GM23338 (cell line): ENCODE measurements around the gene MAPK14. TPM values are rescaled to one million over a fixed set of nuclear protein-coding genes. Genes with fewer than 3 reads are reported as not detected.

Source experiments
- ATAC-seq: fragments of 200-7000 bp; cut with Tn5 transposase; 3 replicates; pipeline ENCODE4 v1.9.1; 2020
- DNase-seq: peaks from one replicate; pipeline ENCODE4 v3.0.0-alpha.2; 2015; ENCODE audit warnings: low spot score
- H2AFZ ChIP-seq: fragments of 200-600 bp; sonication (generic); 2 replicates; pipeline ENCODE4 v1.8.0; 2016; ENCODE audit warnings: antibody characterized with exemption, mild to moderate bottlenecking, moderate library complexity
- H3F3A ChIP-seq: fragments of 200-600 bp; sonication (generic); replicated peaks from 2 replicates; pipeline ENCODE4 v1.8.0; 2017; ENCODE audit warnings: antibody characterized with exemption, mixed run types, low read depth
- H3K27ac ChIP-seq: fragments of 200-600 bp; sonication (generic); 2 replicates; pipeline ENCODE4 v1.6.1; 2016; ENCODE audit warnings: low read depth
- H3K27me3 ChIP-seq: fragments of 200-600 bp; sonication (generic); 2 replicates; pipeline ENCODE4 v1.8.0; 2016; ENCODE audit warnings: mild to moderate bottlenecking, mixed run types, moderate library complexity; ENCODE audit not compliant: insufficient read depth
- H3K36me3 ChIP-seq: fragments of 200-600 bp; sonication (generic); 2 replicates; pipeline ENCODE4 v1.8.0; 2016; ENCODE audit warnings: mild to moderate bottlenecking; ENCODE audit not compliant: insufficient read depth
- H3K4me1 ChIP-seq: fragments of 200-600 bp; sonication (generic); 2 replicates; pipeline ENCODE4 v1.8.0; 2016; ENCODE audit warnings: mild to moderate bottlenecking, moderate library complexity; ENCODE audit not compliant: insufficient read depth
- H3K4me2 ChIP-seq: fragments of 200-600 bp; sonication (generic); 2 replicates; pipeline ENCODE4 v1.7.1; 2017; ENCODE audit warnings: mixed run types
- H3K4me3 ChIP-seq: fragments of 200-600 bp; sonication (generic); 2 replicates; pipeline ENCODE4 v1.6.1; 2016; ENCODE audit warnings: mixed run types
- H3K79me2 ChIP-seq: fragments of 200-600 bp; sonication (generic); replicated peaks from 2 replicates; pipeline ENCODE4 v1.8.0; 2017; ENCODE audit warnings: mild to moderate bottlenecking; ENCODE audit not compliant: insufficient read depth
- H3K9me2 ChIP-seq: fragments of 200-600 bp; sonication (generic); 2 replicates; pipeline ENCODE4 v1.8.0; 2017; ENCODE audit not compliant: insufficient read depth
- H4K20me1 ChIP-seq: fragments of 200-600 bp; sonication (generic); replicated peaks from 2 replicates; pipeline ENCODE4 v1.8.0; 2017; ENCODE audit warnings: mild to moderate bottlenecking; ENCODE audit not compliant: insufficient read depth
- H3K27ac Mint-ChIP-seq: 2 replicates; pipeline ENCODE4 v1.8.0; 2020; ENCODE audit warnings: inconsistent platforms, mild to moderate bottlenecking, moderate library complexity, mixed read lengths
- H3K27me3 Mint-ChIP-seq: 3 replicates; pipeline ENCODE4 v1.8.0; 2022; ENCODE audit warnings: low read depth, mild to moderate bottlenecking, moderate library complexity, mixed read lengths, inconsistent platforms; ENCODE audit not compliant: insufficient read depth, poor library complexity
- H3K36me3 Mint-ChIP-seq: 3 replicates; pipeline ENCODE4 v1.8.0; 2021; ENCODE audit warnings: low read depth, mild to moderate bottlenecking, inconsistent platforms, moderate library complexity, mixed read lengths
- H3K4me1 Mint-ChIP-seq: 3 replicates; pipeline ENCODE4 v1.8.0; 2020; ENCODE audit warnings: mild to moderate bottlenecking, inconsistent platforms, mixed read lengths
- H3K4me3 Mint-ChIP-seq: 3 replicates; pipeline ENCODE4 v1.8.0; 2021; ENCODE audit warnings: moderate library complexity, mild to moderate bottlenecking, inconsistent platforms, mixed read lengths
- H3K9me3 Mint-ChIP-seq: 3 replicates; pipeline ENCODE4 v1.8.0; 2020; ENCODE audit warnings: moderate library complexity, mild to moderate bottlenecking, inconsistent platforms, mixed read lengths
- ETS1 ChIP-seq: IDR thresholded peaks from 2 replicates; pipeline ENCODE4 v1.6.1; 2016; ENCODE audit warnings: antibody characterized with exemption
- EZH2 ChIP-seq: fragments of 200-600 bp; sonication (generic); IDR thresholded peaks from one replicate; pipeline ENCODE4 v1.8.0; 2017; ENCODE audit warnings: antibody characterized with exemption, mild to moderate bottlenecking, low read depth; ENCODE audit not compliant: unreplicated experiment
- EZH2phosphoT487 ChIP-seq: fragments of 200-600 bp; sonication (generic); IDR thresholded peaks from one replicate; pipeline ENCODE4 v1.8.1; 2018; ENCODE audit warnings: antibody characterized with exemption; ENCODE audit not compliant: unreplicated experiment
- NANOG ChIP-seq: IDR thresholded peaks from 2 replicates; pipeline ENCODE4 v1.6.1; 2016; ENCODE audit warnings: antibody characterized with exemption, borderline replicate concordance
- REST ChIP-seq: IDR thresholded peaks from one replicate; pipeline ENCODE4 v1.6.1; 2018; ENCODE audit warnings: antibody characterized with exemption; ENCODE audit not compliant: unreplicated experiment
- STAT1 ChIP-seq: IDR thresholded peaks from one replicate; pipeline ENCODE4 v1.6.1; 2016; ENCODE audit warnings: antibody characterized with exemption; ENCODE audit not compliant: unreplicated experiment
- ZNF462 ChIP-seq: fragments of 250-450 bp; sonication (Bioruptor Pico); IDR thresholded peaks from 2 replicates; pipeline ENCODE4 v1.5.0; 2020; ENCODE audit warnings: mild to moderate bottlenecking, moderate library complexity
- polyA plus RNA-seq: library from polyadenylated mRNA; unstranded; fragments of >200 nt; fragmentation: Nextera tagmentation; extraction: Ambion mirVana; gene quantifications from 2 replicates; pipeline ENCODE4 v1.2.1, GENCODE V29; 2016
- total RNA-seq: library from RNA; depleted of rRNA; stranded (reverse); fragments of >200 nt; shearing (Covaris generic); gene quantifications from 2 replicates; pipeline ENCODE4 v1.2.3, GENCODE V29; 2014

MAPK14 gene
- total and polyA plus RNA-seq, 2 experiments from 2014 or later, result 8.8 to 44.5 TPM

GRCh38 chr6:36155662-36156061, 128.1 kb downstream of the MAPK14 start:
- Mint-ChIP-seq H3K4me3 (no peak overlapping the region), H3K27ac (no peak overlapping the region), H3K9me3 (peaks cover 18% of the 10 kb centered on the region; the same call in 2 of the 3 replicates), H3K4me1 (no peaks in the 10 kb centered on the region), H3K27me3 (no peaks in the 10 kb centered on the region), H3K36me3 (peaks cover 2% of the 10 kb centered on the region; the same call in 1 of the 3 replicates)
- H3K27ac ChIP-seq, result no peak overlapping the region
- no peaks in the 10 kb centered on the region; the same call in 1 of the 2 replicates for H3K36me3 ChIP-seq
- no peak overlapping the region for H3K4me2 ChIP-seq
- no peaks in the 10 kb centered on the region for H3K4me1 ChIP-seq
- no peaks in the 10 kb centered on the region for H3K79me2 ChIP-seq
- H3K27me3 ChIP-seq, result no peaks in the 10 kb centered on the region
- no peak overlapping the region for H3K4me3 ChIP-seq
- ATAC-seq, result no peak
- H3F3A ChIP-seq, result no peaks in the 10 kb centered on the region
- H3K9me2 ChIP-seq, result no peaks in the 10 kb centered on the region
- no peak for DNase-seq
- H4K20me1 ChIP-seq, result no peaks in the 10 kb centered on the region
- TF ChIP-seq ZNF462 (CRISPR knock-in tag), result no peak
- TF ChIP-seq EZH2phosphoT487, result no peak
- H2AFZ ChIP-seq, result no peak overlapping the region

- no peak overlapping the region for H3K4me3 Mint-ChIP-seq
- 0 out of 3 replicates have a peak, but pooled peaks cover 2% of the 10 kb centered on the region for H3K4me1 Mint-ChIP-seq
- no peak overlapping the region for H2AFZ ChIP-seq
- peaks cover 13% of the 10 kb centered on the region; the same call in 2 of the 3 replicates for H3K9me3 Mint-ChIP-seq
- ATAC-seq (no peak), DNase-seq (no peak)
- H3K27ac Mint-ChIP-seq, result no peak overlapping the region
- H4K20me1 ChIP-seq, result no peaks in the 10 kb centered on the region
- no peaks in the 10 kb centered on the region for H3K36me3 Mint-ChIP-seq
- no peaks in the 10 kb centered on the region for H3F3A ChIP-seq
- H3K27me3 ChIP-seq, result no peaks in the 10 kb centered on the region
- H3K9me2 ChIP-seq, result no peaks in the 10 kb centered on the region
- TF ChIP-seq REST (no peak), ETS1 (no peak), NANOG (no peak), EZH2 (no peak), EZH2phosphoT487 (no peak), STAT1 (no peak)
- H3K27ac ChIP-seq, result no peak overlapping the region
- H3K4me2 ChIP-seq, result no peak overlapping the region
- no peaks in the 10 kb centered on the region for H3K79me2 ChIP-seq
- H3K4me1 ChIP-seq, result no peaks in the 10 kb centered on the region
- H3K27me3 Mint-ChIP-seq, result no peaks in the 10 kb centered on the region
- no peaks in the 10 kb centered on the region; the same call in 1 of the 2 replicates for H3K36me3 ChIP-seq
- H3K4me3 ChIP-seq, result no peak overlapping the region
These were observed 132.6 kb downstream of the MAPK14 start for GRCh38 chr6:36160147-36160760.
